ENCODE measurements around the gene GNAS-AS1. TPM values are rescaled to one million over a fixed set of nuclear protein-coding genes. Genes with fewer than 3 reads are reported as not detected.

The GNAS-AS1 gene
- total and polyA plus RNA-seq, 10 of the 15 experiments (the other 5 are each of a cell fraction or from before 2014, with no cell fraction given) = 0.06 to 2.7 (median 1.2) TPM

- TF ChIP-seq NKRF (conservative IDR thresholded peaks at IDR 0.05) (no peak), ZBTB40 (IDR thresholded peaks at IDR 0.05; ENCODE audit: borderline replicate concordance) (no peak), CREM (IDR thresholded peaks at IDR 0.05; ENCODE audit: low read depth) (no peak), TCF3 (IDR thresholded peaks at IDR 0.05; ENCODE audit: borderline replicate concordance, insufficient read depth, low read depth, low read length) (peak; percentile 29; the same call in 1 of the 2 replicates), SUPT20H (IDR thresholded peaks at IDR 0.05; ENCODE audit: borderline replicate concordance, control insufficient read depth, low read depth, low read length) (no peak), STAT1 (conservative IDR thresholded peaks at IDR 0.05) (no peak), TCF7 (IDR thresholded peaks at IDR 0.05; ENCODE audit: borderline replicate concordance) (no peak), KDM1A (IDR thresholded peaks at IDR 0.05; ENCODE audit: borderline replicate concordance) (no peak), RELB (IDR thresholded peaks at IDR 0.05; ENCODE audit: low read depth) (no peak), HDAC2 (IDR thresholded peaks at IDR 0.05) (no peak), ZNF274 (IDR thresholded peaks at IDR 0.05; ENCODE audit: insufficient read depth, insufficient read length) (no peak), LARP7 (IDR thresholded peaks at IDR 0.05) (no peak)
- TF ChIP-seq, protein P1, sequence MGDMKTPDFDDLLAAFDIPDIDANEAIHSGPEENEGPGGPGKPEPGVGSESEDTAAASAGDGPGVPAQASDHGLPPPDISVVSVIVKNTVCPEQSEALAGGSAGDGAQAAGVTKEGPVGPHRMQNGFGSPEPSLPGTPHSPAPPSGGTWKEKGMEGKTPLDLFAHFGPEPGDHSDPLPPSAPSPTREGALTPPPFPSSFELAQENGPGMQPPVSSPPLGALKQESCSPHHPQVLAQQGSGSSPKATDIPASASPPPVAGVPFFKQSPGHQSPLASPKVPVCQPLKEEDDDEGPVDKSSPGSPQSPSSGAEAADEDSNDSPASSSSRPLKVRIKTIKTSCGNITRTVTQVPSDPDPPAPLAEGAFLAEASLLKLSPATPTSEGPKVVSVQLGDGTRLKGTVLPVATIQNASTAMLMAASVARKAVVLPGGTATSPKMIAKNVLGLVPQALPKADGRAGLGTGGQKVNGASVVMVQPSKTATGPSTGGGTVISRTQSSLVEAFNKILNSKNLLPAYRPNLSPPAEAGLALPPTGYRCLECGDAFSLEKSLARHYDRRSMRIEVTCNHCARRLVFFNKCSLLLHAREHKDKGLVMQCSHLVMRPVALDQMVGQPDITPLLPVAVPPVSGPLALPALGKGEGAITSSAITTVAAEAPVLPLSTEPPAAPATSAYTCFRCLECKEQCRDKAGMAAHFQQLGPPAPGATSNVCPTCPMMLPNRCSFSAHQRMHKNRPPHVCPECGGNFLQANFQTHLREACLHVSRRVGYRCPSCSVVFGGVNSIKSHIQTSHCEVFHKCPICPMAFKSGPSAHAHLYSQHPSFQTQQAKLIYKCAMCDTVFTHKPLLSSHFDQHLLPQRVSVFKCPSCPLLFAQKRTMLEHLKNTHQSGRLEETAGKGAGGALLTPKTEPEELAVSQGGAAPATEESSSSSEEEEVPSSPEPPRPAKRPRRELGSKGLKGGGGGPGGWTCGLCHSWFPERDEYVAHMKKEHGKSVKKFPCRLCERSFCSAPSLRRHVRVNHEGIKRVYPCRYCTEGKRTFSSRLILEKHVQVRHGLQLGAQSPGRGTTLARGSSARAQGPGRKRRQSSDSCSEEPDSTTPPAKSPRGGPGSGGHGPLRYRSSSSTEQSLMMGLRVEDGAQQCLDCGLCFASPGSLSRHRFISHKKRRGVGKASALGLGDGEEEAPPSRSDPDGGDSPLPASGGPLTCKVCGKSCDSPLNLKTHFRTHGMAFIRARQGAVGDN (IDR thresholded peaks at IDR 0.05) = 0 out of 2 replicates have a peak, but pooled peaks have one; percentile 27
- TF ChIP-seq, protein P2, sequence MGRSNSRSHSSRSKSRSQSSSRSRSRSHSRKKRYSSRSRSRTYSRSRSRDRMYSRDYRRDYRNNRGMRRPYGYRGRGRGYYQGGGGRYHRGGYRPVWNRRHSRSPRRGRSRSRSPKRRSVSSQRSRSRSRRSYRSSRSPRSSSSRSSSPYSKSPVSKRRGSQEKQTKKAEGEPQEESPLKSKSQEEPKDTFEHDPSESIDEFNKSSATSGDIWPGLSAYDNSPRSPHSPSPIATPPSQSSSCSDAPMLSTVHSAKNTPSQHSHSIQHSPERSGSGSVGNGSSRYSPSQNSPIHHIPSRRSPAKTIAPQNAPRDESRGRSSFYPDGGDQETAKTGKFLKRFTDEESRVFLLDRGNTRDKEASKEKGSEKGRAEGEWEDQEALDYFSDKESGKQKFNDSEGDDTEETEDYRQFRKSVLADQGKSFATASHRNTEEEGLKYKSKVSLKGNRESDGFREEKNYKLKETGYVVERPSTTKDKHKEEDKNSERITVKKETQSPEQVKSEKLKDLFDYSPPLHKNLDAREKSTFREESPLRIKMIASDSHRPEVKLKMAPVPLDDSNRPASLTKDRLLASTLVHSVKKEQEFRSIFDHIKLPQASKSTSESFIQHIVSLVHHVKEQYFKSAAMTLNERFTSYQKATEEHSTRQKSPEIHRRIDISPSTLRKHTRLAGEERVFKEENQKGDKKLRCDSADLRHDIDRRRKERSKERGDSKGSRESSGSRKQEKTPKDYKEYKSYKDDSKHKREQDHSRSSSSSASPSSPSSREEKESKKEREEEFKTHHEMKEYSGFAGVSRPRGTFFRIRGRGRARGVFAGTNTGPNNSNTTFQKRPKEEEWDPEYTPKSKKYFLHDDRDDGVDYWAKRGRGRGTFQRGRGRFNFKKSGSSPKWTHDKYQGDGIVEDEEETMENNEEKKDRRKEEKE (IDR thresholded peaks at IDR 0.05) = no peak
These were observed 40.5 kb upstream of the GNAS-AS1 start (continued) for GRCh38 chr20:58891086-58891717.
